HG02678 (cell line): ENCODE data around the gene CFAP20DC.
"Not testable (repeated sequence)": the region's sequence is repeated elsewhere in the genome, so short reads cannot be mapped to it uniquely, and the experiment has no call there.

Experiments used
- ATAC-seq: cut with Tn5 transposase; IDR thresholded peaks from one replicate; pipeline ENCODE4 v1.9.1; 2021; ENCODE audit warnings: mild to moderate bottlenecking, moderate library complexity; ENCODE audit not compliant: unreplicated experiment

Gene CFAP20DC

GRCh38 chr3:58706395-58707167, 343.2 kb downstream of the CFAP20DC start:
- ATAC-seq, result no peak

- peak; percentile 67 for ATAC-seq
These were observed 345.1 kb downstream of the CFAP20DC start for GRCh38 chr3:58704745-58705144.

- not testable (repeated sequence) for ATAC-seq
These were observed 345.5 kb downstream of the CFAP20DC start for GRCh38 chr3:58704304-58704703.

- ATAC-seq, result no peak
These were observed 351.6 kb downstream of the CFAP20DC start for GRCh38 chr3:58698246-58698645.

GRCh38 chr3:58697561-58697960, 352.3 kb downstream of the CFAP20DC start:
- ATAC-seq, result peak; percentile 57

GRCh38 chr3:58696813-58697212, 353.0 kb downstream of the CFAP20DC start:
- ATAC-seq, result not testable (repeated sequence)

GRCh38 chr3:58696093-58696492, 353.7 kb downstream of the CFAP20DC start:
- ATAC-seq, result no peak

- ATAC-seq, result not testable (repeated sequence)
These were observed 354.5 kb downstream of the CFAP20DC start for GRCh38 chr3:58695284-58695683.

- ATAC-seq, result peak; percentile 67
These were observed 355.6 kb downstream of the CFAP20DC start for GRCh38 chr3:58693940-58694850.

GRCh38 chr3:58692484-58692883, 357.3 kb downstream of the CFAP20DC start:
- ATAC-seq, result no peak
